PC-9 (cell line): Measurements from ENCODE around the gene HPGDS. TPM values are rescaled to one million over a fixed set of nuclear protein-coding genes. Genes with fewer than 3 reads are reported as not detected.
A peak's percentile ranks its signal among the peaks of the same experiment; 100 is the strongest.

Experiments used
- BruUV-seq: library from RNA; stranded (reverse); fragments of 400-500 nt; replicated peaks from 2 replicates; lab custom pipeline; 2021; lab: Mats Ljungman, UMichigan
- CTCF ChIA-PET: fragments of 300-600 bp; sonication (Branson Sonifier 250); formaldehyde crosslinking; loops from one replicate; lab custom pipeline; 2022; ENCODE audit warnings: antibody characterized with exemption; lab: Charles Lee
- POLR2A ChIA-PET: fragments of 300-600 bp; sonication (Branson Sonifier 250); formaldehyde crosslinking; loops from one replicate; lab custom pipeline; 2022; ENCODE audit warnings: antibody characterized with exemption; ENCODE audit not compliant: unreplicated experiment; lab: Charles Lee
- DNase-seq, 2 experiments: peaks; one replicate each; pipeline versions ENCODE4 v3.0.0 to v3.0.0-alpha.2; 2015 to 2022; ENCODE audit warnings: mixed read lengths in 1 of 2
- H2AFZ ChIP-seq: fragments of 200-600 bp; sonication (generic); 2 replicates; pipeline ENCODE4 v1.8.1; 2017; ENCODE audit warnings: antibody characterized with exemption
- H3F3A ChIP-seq: fragments of 200-600 bp; sonication (generic); 2 replicates; pipeline ENCODE4 v1.8.1; 2017; ENCODE audit warnings: antibody characterized with exemption, mild to moderate bottlenecking, low read depth; ENCODE audit not compliant: insufficient read depth
- H3K27ac ChIP-seq: fragments of 200-600 bp; sonication (generic); 2 replicates; pipeline ENCODE4 v1.6.1; 2016; ENCODE audit warnings: mixed run types
- H3K27me3 ChIP-seq: fragments of 200-600 bp; sonication (generic); 2 replicates; pipeline ENCODE4 v1.6.1; 2016; ENCODE audit warnings: low read depth, mixed run types; ENCODE audit not compliant: insufficient read depth
- H3K36me3 ChIP-seq: fragments of 200-600 bp; sonication (generic); 2 replicates; pipeline ENCODE4 v1.6.1; 2016; ENCODE audit warnings: low read depth, mixed run types
- H3K4me1 ChIP-seq: fragments of 200-600 bp; sonication (generic); replicated peaks from 2 replicates; pipeline ENCODE4 v1.6.1; 2016; ENCODE audit warnings: mixed run types; ENCODE audit not compliant: insufficient read depth
- H3K4me2 ChIP-seq: fragments of 200-600 bp; sonication (generic); 2 replicates; pipeline ENCODE4 v1.6.1; 2017; ENCODE audit warnings: mixed run types
- H3K4me3 ChIP-seq: fragments of 200-600 bp; sonication (generic); 2 replicates; pipeline ENCODE4 v1.6.1; 2016; ENCODE audit warnings: mixed run types
- H3K79me2 ChIP-seq: fragments of 200-600 bp; sonication (generic); 2 replicates; pipeline ENCODE4 v1.6.1; 2017; ENCODE audit warnings: low read depth, mixed run types
- H3K9me2 ChIP-seq: fragments of 200-600 bp; sonication (generic); 2 replicates; pipeline ENCODE4 v1.8.1; 2017; ENCODE audit warnings: mild to moderate bottlenecking; ENCODE audit not compliant: insufficient read depth
- H3K9me3 ChIP-seq: fragments of 200-600 bp; sonication (generic); 2 replicates; pipeline ENCODE4 v1.8.1; 2016; ENCODE audit warnings: low read depth; ENCODE audit not compliant: insufficient read depth
- H4K20me1 ChIP-seq: fragments of 200-600 bp; sonication (generic); 2 replicates; pipeline ENCODE4 v1.8.1; 2017; ENCODE audit not compliant: insufficient read depth
- EZH2 ChIP-seq: fragments of 200-600 bp; sonication (generic); IDR thresholded peaks from 2 replicates; pipeline ENCODE4 v1.8.0; 2017; ENCODE audit warnings: antibody characterized with exemption, low read depth
- intact Hi-C: fragments of 100-400 bp; cut with micrococcal nuclease; formaldehyde crosslinking; loops from one replicate; pipeline ENCODE4 v1.10.0; 2022; ENCODE audit not compliant: unreplicated experiment
- total RNA-seq: library from RNA; stranded (reverse); gene quantifications from 2 replicates; pipeline ENCODE4 v1.2.3, GENCODE V29; 2021
- TF ChIP-seq, protein P1 (sequence below): fragments of 200-600 bp; sonication (generic); conservative IDR thresholded peaks from 2 replicates; pipeline ENCODE4 v1.6.1; 2017; ENCODE audit warnings: mixed run types, antibody characterized with exemption, mild to moderate bottlenecking, moderate library complexity

Gene HPGDS
- total RNA-seq, 1 experiment from 2014 or later: not detected

DNA sequence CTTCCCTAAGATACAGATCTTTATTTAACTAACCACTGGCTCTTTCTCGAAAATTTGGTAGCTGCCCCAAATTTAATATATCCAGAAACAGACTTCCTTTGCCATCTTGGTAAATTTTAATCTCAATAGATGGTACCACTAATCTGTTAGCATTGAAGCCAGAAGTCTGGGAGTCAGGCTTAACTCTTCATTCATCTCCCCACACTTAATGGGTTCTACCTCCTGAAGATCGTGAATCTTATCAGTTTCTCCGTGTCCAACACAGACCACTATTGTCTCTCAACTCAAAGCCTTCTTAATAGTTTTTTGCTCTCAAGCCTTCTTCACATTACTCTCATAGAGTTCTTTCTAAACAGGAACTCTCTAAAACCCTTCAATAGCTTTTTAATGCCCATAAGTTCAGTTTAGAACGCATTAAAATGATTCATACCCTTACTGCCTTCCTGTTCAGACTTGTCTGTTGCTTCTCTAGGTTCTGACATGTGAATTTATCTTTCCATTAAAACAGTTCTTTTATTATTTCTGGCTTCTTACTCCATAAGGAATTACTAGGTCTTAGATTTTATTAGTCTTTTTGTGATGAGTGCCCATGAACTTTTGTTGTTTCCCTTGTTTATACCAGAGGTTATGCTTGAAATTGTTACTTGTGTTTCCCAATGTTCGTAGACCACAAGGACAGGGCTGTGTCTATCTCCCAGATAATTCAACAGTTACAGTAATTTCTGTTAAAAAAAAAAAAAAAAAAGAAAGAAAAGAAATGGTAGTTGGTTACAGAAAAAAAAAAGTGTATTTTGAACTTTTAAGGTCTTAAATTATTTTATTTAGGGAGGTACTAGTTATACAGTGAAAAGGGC lies 80.2 kb downstream of the HPGDS start:
- Histone ChIP-seq H3K36me3 (no peaks in the 10 kb centered on the region), H3K4me2 (no peak overlapping the region), H3K27me3 (no peaks in the 10 kb centered on the region), H3K79me2 (no peaks in the 10 kb centered on the region), H3K4me3 (no peak overlapping the region), H4K20me1 (no peaks in the 10 kb centered on the region), H3K27ac (no peak overlapping the region), H3K9me3 (no peaks in the 10 kb centered on the region), H3F3A (no peaks in the 10 kb centered on the region), H3K9me2 (no peaks in the 10 kb centered on the region), H2AFZ (no peak overlapping the region), H3K4me1 (no peaks in the 10 kb centered on the region)
- intact Hi-C loops: no loop called here
- no peak for DNase-seq
- TF ChIP-seq, protein P1, sequence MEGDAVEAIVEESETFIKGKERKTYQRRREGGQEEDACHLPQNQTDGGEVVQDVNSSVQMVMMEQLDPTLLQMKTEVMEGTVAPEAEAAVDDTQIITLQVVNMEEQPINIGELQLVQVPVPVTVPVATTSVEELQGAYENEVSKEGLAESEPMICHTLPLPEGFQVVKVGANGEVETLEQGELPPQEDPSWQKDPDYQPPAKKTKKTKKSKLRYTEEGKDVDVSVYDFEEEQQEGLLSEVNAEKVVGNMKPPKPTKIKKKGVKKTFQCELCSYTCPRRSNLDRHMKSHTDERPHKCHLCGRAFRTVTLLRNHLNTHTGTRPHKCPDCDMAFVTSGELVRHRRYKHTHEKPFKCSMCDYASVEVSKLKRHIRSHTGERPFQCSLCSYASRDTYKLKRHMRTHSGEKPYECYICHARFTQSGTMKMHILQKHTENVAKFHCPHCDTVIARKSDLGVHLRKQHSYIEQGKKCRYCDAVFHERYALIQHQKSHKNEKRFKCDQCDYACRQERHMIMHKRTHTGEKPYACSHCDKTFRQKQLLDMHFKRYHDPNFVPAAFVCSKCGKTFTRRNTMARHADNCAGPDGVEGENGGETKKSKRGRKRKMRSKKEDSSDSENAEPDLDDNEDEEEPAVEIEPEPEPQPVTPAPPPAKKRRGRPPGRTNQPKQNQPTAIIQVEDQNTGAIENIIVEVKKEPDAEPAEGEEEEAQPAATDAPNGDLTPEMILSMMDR: no peak
- no peak for TF ChIP-seq EZH2
- POLR2A ChIA-PET: no interaction called here
- CTCF ChIA-PET: no interaction called here
- BruUV-seq: no TSS peak

DNA sequence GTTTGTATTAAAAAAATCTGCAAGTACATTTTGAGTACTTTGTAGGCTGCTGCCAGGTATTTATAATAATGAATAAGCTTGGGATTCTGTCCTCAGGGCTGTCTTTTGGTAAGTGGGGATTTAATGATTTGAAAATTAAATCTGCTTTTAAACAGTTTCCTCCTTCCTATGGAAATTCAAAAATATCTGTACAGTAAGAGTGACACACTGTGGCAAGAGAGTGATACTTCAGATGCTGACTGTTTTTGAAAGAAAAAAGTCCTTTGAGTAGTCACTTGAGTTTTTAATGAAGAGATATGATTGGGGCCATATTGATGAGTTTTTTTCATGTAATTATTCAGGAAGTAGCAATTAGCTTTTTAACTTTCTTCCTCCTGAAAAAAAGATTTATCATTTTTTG lies 85.8 kb downstream of the HPGDS start:
- H3K9me3 ChIP-seq: no peaks in the 10 kb centered on the region
- no peaks in the 10 kb centered on the region for H3F3A ChIP-seq
- H3K4me2 ChIP-seq: no peak overlapping the region
- no TSS peak for BruUV-seq
- H3K36me3 ChIP-seq: no peaks in the 10 kb centered on the region
- ChIA-PET POLR2A (no interaction called here), CTCF (no interaction called here)
- H3K79me2 ChIP-seq: no peaks in the 10 kb centered on the region
- intact Hi-C loops: loop anchor here (10.0 kb wide), 1 partner anchor 462 kb away; no protein-coding TSS in a partner anchor
- H3K4me1 ChIP-seq: no peaks in the 10 kb centered on the region
- no peak overlapping the region for H3K4me3 ChIP-seq
- H2AFZ ChIP-seq: no peak overlapping the region
- no peak for DNase-seq
- no peaks in the 10 kb centered on the region for H4K20me1 ChIP-seq
- TF ChIP-seq, protein P1: peak; percentile 38; the same call in 1 of the 2 replicates
- TF ChIP-seq EZH2: no peak
- no peaks in the 10 kb centered on the region for H3K9me2 ChIP-seq
- H3K27me3 ChIP-seq: no peaks in the 10 kb centered on the region
- no peak overlapping the region for H3K27ac ChIP-seq

DNA sequence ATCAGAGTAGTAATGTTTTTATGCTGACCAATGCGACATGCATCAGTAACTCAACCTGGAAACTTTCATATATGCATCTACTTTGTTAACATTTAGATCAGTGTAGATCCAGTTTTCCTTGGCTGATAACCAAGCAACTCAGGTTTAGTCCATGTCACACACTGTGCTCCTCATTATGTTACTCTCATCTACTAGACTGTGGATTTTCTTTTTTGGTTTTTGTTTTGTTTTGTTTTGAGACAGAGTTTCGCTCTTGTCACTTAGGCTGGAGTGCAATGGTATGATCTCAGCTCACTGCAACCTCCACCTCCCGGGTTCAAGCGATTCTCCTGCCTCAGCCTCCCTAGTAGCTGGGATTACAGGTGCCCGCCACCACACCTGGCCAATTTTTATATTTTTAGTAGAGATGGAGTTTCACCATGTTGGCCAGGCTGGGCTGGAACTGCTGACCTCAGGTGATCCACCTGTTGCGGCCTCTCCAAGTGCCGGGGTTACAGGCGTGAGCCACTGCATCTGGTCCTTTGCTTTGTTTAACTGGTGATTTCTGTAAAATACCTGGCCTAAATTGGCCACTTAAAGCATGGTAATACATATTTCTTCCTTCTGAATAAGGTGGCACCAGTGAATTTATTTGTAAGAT lies 86.4 kb downstream of the HPGDS start:
- intact Hi-C loops: loop anchor here (10.0 kb wide), 1 partner anchor 461 kb away; no protein-coding TSS in a partner anchor
- CTCF ChIA-PET: no interaction called here
- DNase-seq: no peak
- no peak overlapping the region for H3K27ac ChIP-seq
- H3K4me3 ChIP-seq: no peak overlapping the region
- POLR2A ChIA-PET: no interaction called here
- H3K79me2 ChIP-seq: no peaks in the 10 kb centered on the region
- no peaks in the 10 kb centered on the region for H4K20me1 ChIP-seq
- no peaks in the 10 kb centered on the region for H3K9me3 ChIP-seq
- BruUV-seq: no TSS peak
- no peak overlapping the region for H3K4me2 ChIP-seq
- no peaks in the 10 kb centered on the region for H3K4me1 ChIP-seq
- no peaks in the 10 kb centered on the region for H3K27me3 ChIP-seq
- H2AFZ ChIP-seq: no peak overlapping the region
- no peaks in the 10 kb centered on the region for H3K9me2 ChIP-seq
- no peaks in the 10 kb centered on the region for H3F3A ChIP-seq
- H3K36me3 ChIP-seq: no peaks in the 10 kb centered on the region
- TF ChIP-seq, protein P1: no peak
- no peak for TF ChIP-seq EZH2
